OCI-LY1 (cell line): ENCODE results near the gene PDGFD.

ENCODE experiments used
- H2AFZ ChIP-seq: fragments of 200-600 bp; sonication (generic), shearing (Covaris generic); 2 replicates; pipeline ENCODE4 v1.6.0; 2014; ENCODE audit warnings: antibody characterized with exemption, mild to moderate bottlenecking, low read length
- H3F3A ChIP-seq: fragments of 200-600 bp; sonication (generic), shearing (Covaris generic); 2 replicates; pipeline ENCODE4 v1.6.0; 2014; ENCODE audit warnings: mild to moderate bottlenecking, antibody characterized with exemption, low read length, moderate library complexity; ENCODE audit not compliant: insufficient read depth
- H3K27ac ChIP-seq: fragments of 200-600 bp; sonication (generic); 2 replicates; pipeline ENCODE4 v1.5.1; 2014; ENCODE audit warnings: low read length, mixed run types, mild to moderate bottlenecking, low read depth; ENCODE audit not compliant: poor library complexity, severe bottlenecking
- H3K27me3 ChIP-seq: fragments of 200-600 bp; sonication (generic); 2 replicates; pipeline ENCODE4 v1.6.0; 2014; ENCODE audit warnings: antibody characterized with exemption, mild to moderate bottlenecking, low read length, moderate library complexity; ENCODE audit not compliant: insufficient read depth
- H3K36me3 ChIP-seq: fragments of 200-600 bp; sonication (generic); 2 replicates; pipeline ENCODE4 v1.6.1; 2014; ENCODE audit warnings: mild to moderate bottlenecking, antibody characterized with exemption, low read length, moderate library complexity, mixed read lengths; ENCODE audit not compliant: insufficient read depth
- H3K4me1 ChIP-seq: fragments of 200-600 bp; sonication (generic); 2 replicates; pipeline ENCODE4 v1.5.1; 2014; ENCODE audit warnings: mild to moderate bottlenecking, low read length, moderate library complexity; ENCODE audit not compliant: insufficient read depth, severe bottlenecking
- H3K4me2 ChIP-seq: fragments of 200-600 bp; sonication (generic), shearing (Covaris generic); 2 replicates; pipeline ENCODE4 v1.6.1; 2014; ENCODE audit warnings: low read length
- H3K4me3 ChIP-seq: fragments of 200-600 bp; sonication (generic); 2 replicates; pipeline ENCODE4 v1.5.1; 2014; ENCODE audit warnings: low read length, low read depth, mild to moderate bottlenecking, mixed read lengths; ENCODE audit not compliant: poor library complexity, severe bottlenecking
- H3K79me2 ChIP-seq: fragments of 200-600 bp; shearing (Covaris generic); 2 replicates; pipeline ENCODE4 v1.6.1; 2016; ENCODE audit warnings: mixed run types, low read length, mixed read lengths; ENCODE audit not compliant: insufficient read depth
- H3K9ac ChIP-seq: fragments of 200-600 bp; sonication (generic), shearing (Covaris generic); 2 replicates; pipeline ENCODE4 v1.6.1; 2014; ENCODE audit warnings: mild to moderate bottlenecking, low read length, mixed read lengths
- H3K9me2 ChIP-seq: fragments of 200-600 bp; sonication (generic), shearing (Covaris generic); 2 replicates; pipeline ENCODE4 v1.6.1; 2014; ENCODE audit warnings: low read depth, mild to moderate bottlenecking, low read length, mixed read lengths
- H3K9me3 ChIP-seq: fragments of 200-600 bp; shearing (Covaris generic); 2 replicates; pipeline ENCODE4 v1.6.1; 2014; ENCODE audit warnings: low read length, mixed read lengths
- H4K20me1 ChIP-seq: fragments of 200-600 bp; sonication (generic), shearing (Covaris generic); 2 replicates; pipeline ENCODE4 v1.6.0; 2016; ENCODE audit warnings: mild to moderate bottlenecking, low read length; ENCODE audit not compliant: insufficient read depth
- CTCF ChIP-seq: fragments of 200-600 bp; sonication (generic), shearing (Covaris generic); IDR thresholded peaks from 2 replicates; pipeline ENCODE4 v1.5.1; 2017; ENCODE audit warnings: mild to moderate bottlenecking, antibody characterized with exemption, low read length, moderate library complexity, mixed read lengths
- EZH2 ChIP-seq: fragments of 200-600 bp; sonication (generic), shearing (Covaris generic); IDR thresholded peaks from 2 replicates; pipeline ENCODE4 v1.8.0; 2017; ENCODE audit warnings: borderline replicate concordance, mixed run types, mild to moderate bottlenecking, antibody characterized with exemption, low read length, moderate library complexity, mixed read lengths

Gene PDGFD

GRCh38 chr11:104105155-104105554, 58.8 kb downstream of the PDGFD start:
- Histone ChIP-seq H3K9me2 (no peaks in the 10 kb centered on the region), H3K27ac (no peak overlapping the region), H3F3A (no peaks in the 10 kb centered on the region), H3K9me3 (no peaks in the 10 kb centered on the region), H3K4me3 (no peak overlapping the region), H3K36me3 (no peaks in the 10 kb centered on the region), H4K20me1 (no peaks in the 10 kb centered on the region), H3K4me1 (no peaks in the 10 kb centered on the region), H3K27me3 (no peaks in the 10 kb centered on the region), H2AFZ (no peak overlapping the region), H3K79me2 (no peaks in the 10 kb centered on the region), H3K4me2 (no peak overlapping the region), H3K9ac (no peak overlapping the region)
- no peak for TF ChIP-seq EZH2
- TF ChIP-seq CTCF: no peak

GRCh38 chr11:104104664-104105063, 59.3 kb downstream of the PDGFD start:
- no peaks in the 10 kb centered on the region for H3K4me1 ChIP-seq
- no peak overlapping the region for H3K4me2 ChIP-seq
- H3K9me2 ChIP-seq: no peaks in the 10 kb centered on the region
- no peaks in the 10 kb centered on the region for H3F3A ChIP-seq
- no peak overlapping the region for H2AFZ ChIP-seq
- H4K20me1 ChIP-seq: no peaks in the 10 kb centered on the region
- TF ChIP-seq EZH2 (no peak), CTCF (no peak)
- no peak overlapping the region for H3K4me3 ChIP-seq
- no peaks in the 10 kb centered on the region for H3K9me3 ChIP-seq
- H3K36me3 ChIP-seq: no peaks in the 10 kb centered on the region
- H3K79me2 ChIP-seq: no peaks in the 10 kb centered on the region
- H3K27ac ChIP-seq: no peak overlapping the region
- no peaks in the 10 kb centered on the region for H3K27me3 ChIP-seq
- no peak overlapping the region for H3K9ac ChIP-seq

DNA sequence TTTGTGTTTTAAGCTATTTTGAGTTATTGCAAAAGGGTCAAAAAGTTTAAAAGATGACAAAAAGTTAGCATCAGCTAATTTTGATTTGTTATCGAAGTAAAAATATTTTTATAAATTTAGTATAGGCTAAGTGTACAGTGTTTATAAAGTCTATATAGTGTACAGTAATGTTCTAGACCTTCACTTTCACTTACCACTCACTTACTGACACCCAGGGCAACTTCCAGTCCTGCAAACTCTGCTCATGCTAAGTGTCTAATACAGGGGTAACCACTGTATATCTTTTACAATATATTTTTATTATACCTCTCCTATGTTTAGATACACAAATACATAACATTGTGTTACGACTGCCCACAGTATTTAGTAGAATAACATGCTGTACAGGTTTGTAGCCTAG, 59.7 kb downstream of the PDGFD start:
- no peaks in the 10 kb centered on the region for H3K27me3 ChIP-seq
- no peaks in the 10 kb centered on the region for H3K4me1 ChIP-seq
- H3F3A ChIP-seq: no peaks in the 10 kb centered on the region
- no peaks in the 10 kb centered on the region for H3K79me2 ChIP-seq
- H3K36me3 ChIP-seq: no peaks in the 10 kb centered on the region
- no peak overlapping the region for H2AFZ ChIP-seq
- no peak overlapping the region for H3K9ac ChIP-seq
- no peak overlapping the region for H3K4me2 ChIP-seq
- H3K4me3 ChIP-seq: no peak overlapping the region
- H3K27ac ChIP-seq: no peak overlapping the region
- no peaks in the 10 kb centered on the region for H4K20me1 ChIP-seq
- H3K9me2 ChIP-seq: no peaks in the 10 kb centered on the region
- TF ChIP-seq CTCF (no peak), EZH2 (no peak)
- H3K9me3 ChIP-seq: no peaks in the 10 kb centered on the region
